ENCODE data around the gene TMPRSS15. TPM values are rescaled to one million over a fixed set of nuclear protein-coding genes. Genes with fewer than 3 reads are reported as not detected.

The TMPRSS15 gene
- total RNA-seq, 2 experiments from 2014 or later, result not detected

DNA sequence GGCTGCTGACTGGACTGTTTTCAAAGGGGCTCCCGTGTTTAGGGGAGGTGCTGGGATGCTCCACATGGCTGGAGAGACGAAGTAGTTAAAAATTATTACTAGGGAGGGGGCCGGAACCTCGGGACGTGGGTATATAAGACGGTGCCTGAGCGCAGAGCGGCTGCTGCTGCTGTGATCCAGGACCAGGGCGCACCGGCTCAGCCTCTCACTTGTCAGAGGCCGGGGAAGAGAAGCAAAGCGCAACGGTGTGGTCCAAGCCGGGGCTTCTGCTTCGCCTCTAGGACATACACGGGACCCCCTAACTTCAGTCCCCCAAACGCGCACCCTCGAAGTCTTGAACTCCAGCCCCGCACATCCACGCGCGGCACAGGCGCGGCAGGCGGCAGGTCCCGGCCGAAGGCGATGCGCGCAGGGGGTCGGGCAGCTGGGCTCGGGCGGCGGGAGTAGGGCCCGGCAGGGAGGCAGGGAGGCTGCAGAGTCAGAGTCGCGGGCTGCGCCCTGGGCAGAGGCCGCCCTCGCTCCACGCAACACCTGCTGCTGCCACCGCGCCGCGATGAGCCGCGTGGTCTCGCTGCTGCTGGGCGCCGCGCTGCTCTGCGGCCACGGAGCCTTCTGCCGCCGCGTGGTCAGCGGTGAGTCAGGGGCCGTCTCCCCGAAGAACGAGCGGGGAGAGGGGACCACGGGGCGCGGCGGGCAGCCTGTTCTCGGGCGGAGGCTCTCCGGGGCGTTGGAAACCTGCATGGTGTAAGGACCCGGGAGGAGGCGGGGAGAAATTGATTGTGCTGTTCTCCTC lies 158.7 kb downstream of the TMPRSS15 start, which contains the start of gene CHODL:
CHODL (plus strand) TSS at position 163 of the 793 bp plus-strand sequence; CDS start at position 554, 391 bp downstream.
- Histone ChIP-seq H3K27me3 (ENCODE audit: control insufficient read depth in 1 of 2, insufficient read depth in 2 of 2, low read length in 2 of 2) (peaks cover 11 to 31% of the 10 kb centered on the region in 2 experiments), H3K27ac (ENCODE audit: low read depth in 1 of 2, low read length in 2 of 2) (no peak within 1 kb of the TSS), H3K4me3 (ENCODE audit: low read length) (no peak within 1 kb of the TSS), H3K4me1 (ENCODE audit: insufficient read depth, low read length) (no peaks in the 10 kb centered on the region), H3K36me3 (ENCODE audit: insufficient read depth, low read length) (no peaks in the 10 kb centered on the region), H3K9me3 (ENCODE audit: control insufficient read depth in 1 of 2, insufficient read depth in 1 of 2, low read length in 2 of 2) (peaks cover 6 to 11% of the 10 kb centered on the region in 2 experiments)
- Mint-ChIP-seq H3K27ac (no peak within 1 kb of the TSS), H3K9me3 (peaks cover 4% of the 10 kb centered on the region), H3K4me3 (no peak within 1 kb of the TSS), H3K4me1 (ENCODE audit: low read depth) (no peaks in the 10 kb centered on the region), H3K36me3 (ENCODE audit: low read depth) (no peaks in the 10 kb centered on the region), H3K27me3 (peaks cover 40% of the 10 kb centered on the region)
- DNase-seq, result no peak
- POLR2A ChIA-PET, result no interaction called here
- TF ChIP-seq, protein P1, sequence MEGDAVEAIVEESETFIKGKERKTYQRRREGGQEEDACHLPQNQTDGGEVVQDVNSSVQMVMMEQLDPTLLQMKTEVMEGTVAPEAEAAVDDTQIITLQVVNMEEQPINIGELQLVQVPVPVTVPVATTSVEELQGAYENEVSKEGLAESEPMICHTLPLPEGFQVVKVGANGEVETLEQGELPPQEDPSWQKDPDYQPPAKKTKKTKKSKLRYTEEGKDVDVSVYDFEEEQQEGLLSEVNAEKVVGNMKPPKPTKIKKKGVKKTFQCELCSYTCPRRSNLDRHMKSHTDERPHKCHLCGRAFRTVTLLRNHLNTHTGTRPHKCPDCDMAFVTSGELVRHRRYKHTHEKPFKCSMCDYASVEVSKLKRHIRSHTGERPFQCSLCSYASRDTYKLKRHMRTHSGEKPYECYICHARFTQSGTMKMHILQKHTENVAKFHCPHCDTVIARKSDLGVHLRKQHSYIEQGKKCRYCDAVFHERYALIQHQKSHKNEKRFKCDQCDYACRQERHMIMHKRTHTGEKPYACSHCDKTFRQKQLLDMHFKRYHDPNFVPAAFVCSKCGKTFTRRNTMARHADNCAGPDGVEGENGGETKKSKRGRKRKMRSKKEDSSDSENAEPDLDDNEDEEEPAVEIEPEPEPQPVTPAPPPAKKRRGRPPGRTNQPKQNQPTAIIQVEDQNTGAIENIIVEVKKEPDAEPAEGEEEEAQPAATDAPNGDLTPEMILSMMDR (IDR thresholded peaks at IDR 0.05), result no peak
- intact Hi-C loops (cut with DNase I, micrococcal nuclease), result no loop called here
- ATAC-seq (ENCODE audit: poor library complexity), result no peak
- CTCF ChIA-PET, result no interaction called here

DNA sequence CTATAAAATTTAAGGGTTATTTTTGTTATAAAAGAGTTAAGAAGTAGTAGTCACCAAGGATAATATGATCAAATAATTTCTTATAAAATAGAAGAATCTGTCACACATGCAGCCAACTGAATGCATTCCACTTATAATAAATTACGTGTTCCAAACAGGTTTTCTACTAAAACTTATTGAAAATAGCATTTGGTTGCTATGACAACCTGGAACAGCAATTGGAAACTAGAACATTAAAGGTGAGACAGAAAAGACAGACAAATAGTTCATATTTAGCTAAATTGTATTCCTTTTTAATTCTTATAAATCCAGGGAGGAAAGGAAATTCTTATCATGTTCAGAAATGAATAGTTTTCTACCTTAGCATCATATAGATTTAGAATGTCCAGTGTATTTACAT lies 168.0 kb downstream of the TMPRSS15 start:
- Mint-ChIP-seq H3K9me3 (peaks cover 11% of the 10 kb centered on the region), H3K36me3 (ENCODE audit: low read depth) (no peaks in the 10 kb centered on the region), H3K4me1 (ENCODE audit: low read depth) (no peaks in the 10 kb centered on the region), H3K27me3 (no peaks in the 10 kb centered on the region), H3K27ac (no peak overlapping the region), H3K4me3 (no peak overlapping the region)
- Histone ChIP-seq H3K27me3 (ENCODE audit: control insufficient read depth in 1 of 2, insufficient read depth in 2 of 2, low read length in 2 of 2) (no peaks in the 10 kb centered on the region), H3K36me3 (ENCODE audit: insufficient read depth, low read length) (no peaks in the 10 kb centered on the region), H3K4me3 (ENCODE audit: low read length) (no peak overlapping the region), H3K27ac (ENCODE audit: low read depth in 1 of 2, low read length in 2 of 2) (no peak overlapping the region), H3K4me1 (ENCODE audit: insufficient read depth, low read length) (no peaks in the 10 kb centered on the region), H3K9me3 (ENCODE audit: control insufficient read depth in 1 of 2, insufficient read depth in 1 of 2, low read length in 2 of 2) (no peaks in the 10 kb centered on the region)
- DNase-seq (no peak), ATAC-seq (ENCODE audit: poor library complexity) (no peak)
- POLR2A ChIA-PET, result no interaction called here
- CTCF ChIA-PET, result no interaction called here
- intact Hi-C loops (cut with DNase I, micrococcal nuclease), result no loop called here
- TF ChIP-seq, protein P1 (IDR thresholded peaks at IDR 0.05), result no peak

DNA sequence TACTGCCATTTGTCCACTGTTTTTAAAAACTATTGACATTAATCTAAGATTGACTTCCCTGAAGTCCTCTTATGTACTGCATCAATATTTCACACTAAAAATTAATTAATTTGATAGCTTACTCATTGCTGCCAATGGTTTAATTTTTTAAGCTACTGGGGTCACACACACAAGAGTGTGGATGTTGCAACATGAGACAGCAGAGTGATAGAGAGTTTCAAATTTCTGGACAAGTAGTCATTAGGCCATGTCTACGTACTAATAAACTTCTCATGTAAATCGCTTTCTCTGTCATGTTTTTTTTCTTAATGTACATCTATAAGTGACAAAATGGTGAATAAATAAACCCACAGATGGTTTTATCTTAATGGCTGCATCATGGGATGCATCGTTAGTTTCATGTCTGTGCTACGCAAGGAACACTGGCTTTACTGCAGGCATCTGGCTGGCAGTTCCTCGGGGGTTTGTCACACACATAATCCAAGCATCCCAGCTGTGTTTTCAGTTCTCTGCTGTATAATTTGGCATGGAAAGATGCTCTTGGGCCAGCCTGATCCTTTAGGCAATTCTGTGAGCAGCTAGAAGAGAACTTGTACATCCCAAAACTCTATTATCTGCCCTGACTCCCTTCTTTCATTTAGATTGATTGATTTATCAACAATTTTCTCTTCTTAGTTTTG lies 175.4 kb downstream of the TMPRSS15 start:
- no peak overlapping the region for H3K4me3 ChIP-seq (ENCODE audit: low read length)
- ATAC-seq (ENCODE audit: poor library complexity) (no peak), DNase-seq (no peak)
- H3K36me3 ChIP-seq (ENCODE audit: insufficient read depth, low read length), result no peaks in the 10 kb centered on the region
- POLR2A ChIA-PET, result no interaction called here
- H3K9me3 ChIP-seq (ENCODE audit: control insufficient read depth in 1 of 2, insufficient read depth in 1 of 2, low read length in 2 of 2), result no peaks in the 10 kb centered on the region
- H3K4me1 ChIP-seq (ENCODE audit: insufficient read depth, low read length), result no peaks in the 10 kb centered on the region
- Mint-ChIP-seq H3K4me3 (no peak overlapping the region), H3K36me3 (ENCODE audit: low read depth) (no peaks in the 10 kb centered on the region), H3K27ac (no peak overlapping the region), H3K27me3 (no peaks in the 10 kb centered on the region), H3K4me1 (ENCODE audit: low read depth) (no peaks in the 10 kb centered on the region), H3K9me3 (no peaks in the 10 kb centered on the region)
- CTCF ChIA-PET, result no interaction called here
- intact Hi-C loops (cut with DNase I, micrococcal nuclease), result no loop called here
- no peak overlapping the region for H3K27ac ChIP-seq (ENCODE audit: low read depth in 1 of 2, low read length in 2 of 2)
- H3K27me3 ChIP-seq (ENCODE audit: control insufficient read depth in 1 of 2, insufficient read depth in 2 of 2, low read length in 2 of 2), result no peaks in the 10 kb centered on the region
- TF ChIP-seq, protein P1 (IDR thresholded peaks at IDR 0.05), result no peak

All from CD4-positive, alpha-beta T cell (primary cell).